Measurements from ENCODE around the gene SH3D21.

The SH3D21 gene

GRCh38 chr1:36303650-36304360, 2.4 kb upstream of the SH3D21 start:
- no peak for DNase-seq (ENCODE audit: low spot score)

GRCh38 chr1:36304521-36304920, 1.6 kb upstream of the SH3D21 start:
- DNase-seq (ENCODE audit: low spot score) = no peak

DNA sequence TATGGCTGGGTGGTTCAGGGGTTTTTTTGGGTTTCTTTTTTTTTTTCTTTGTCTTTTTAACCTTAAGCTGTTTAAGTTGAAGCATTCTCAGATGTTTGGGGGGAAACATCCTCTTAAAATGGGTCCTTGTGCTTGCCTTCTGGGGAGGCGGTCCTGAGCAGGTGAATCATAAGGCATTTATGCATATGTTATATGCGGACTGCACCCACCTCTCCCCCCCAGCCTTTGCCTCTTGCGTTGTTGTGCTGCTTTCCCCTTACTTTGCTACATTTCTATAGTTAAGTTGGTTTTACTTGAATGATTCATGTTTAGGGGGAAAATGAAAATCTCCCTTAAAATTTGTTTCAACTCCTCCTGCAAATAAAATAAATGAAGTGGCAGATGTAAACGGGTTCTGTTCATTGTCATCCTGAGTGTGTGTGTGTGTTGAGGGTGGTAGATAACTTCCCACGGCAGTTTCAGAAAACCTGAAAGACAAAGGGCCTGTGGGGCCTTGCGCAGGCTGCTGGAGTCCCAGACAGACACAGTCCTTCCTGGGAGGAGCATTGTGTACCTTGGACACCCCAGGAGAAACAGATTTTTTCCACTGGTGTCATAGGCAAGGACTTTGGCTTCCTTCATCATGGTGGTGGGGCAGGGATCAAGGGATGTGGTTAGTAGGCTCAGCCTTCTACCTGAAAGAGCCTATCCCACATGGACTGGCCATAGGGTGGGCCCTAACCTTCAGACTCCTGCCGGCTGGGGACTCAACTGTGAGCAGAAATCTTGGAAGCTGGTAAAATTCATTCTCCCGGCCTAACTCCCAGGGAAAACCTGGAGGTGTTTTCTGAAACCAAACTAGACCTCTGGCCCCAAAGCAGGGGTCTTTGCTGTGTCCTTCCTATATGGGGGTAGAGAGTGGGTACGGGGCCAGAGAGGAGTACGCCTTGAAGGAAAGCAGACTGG, 926 bp upstream of the SH3D21 start:
- no peak for DNase-seq (ENCODE audit: low spot score)

- no peak for DNase-seq (ENCODE audit: low spot score)
Observed at GRCh38 chr1:36305915-36306209, 306 bp upstream of the SH3D21 start.

DNA sequence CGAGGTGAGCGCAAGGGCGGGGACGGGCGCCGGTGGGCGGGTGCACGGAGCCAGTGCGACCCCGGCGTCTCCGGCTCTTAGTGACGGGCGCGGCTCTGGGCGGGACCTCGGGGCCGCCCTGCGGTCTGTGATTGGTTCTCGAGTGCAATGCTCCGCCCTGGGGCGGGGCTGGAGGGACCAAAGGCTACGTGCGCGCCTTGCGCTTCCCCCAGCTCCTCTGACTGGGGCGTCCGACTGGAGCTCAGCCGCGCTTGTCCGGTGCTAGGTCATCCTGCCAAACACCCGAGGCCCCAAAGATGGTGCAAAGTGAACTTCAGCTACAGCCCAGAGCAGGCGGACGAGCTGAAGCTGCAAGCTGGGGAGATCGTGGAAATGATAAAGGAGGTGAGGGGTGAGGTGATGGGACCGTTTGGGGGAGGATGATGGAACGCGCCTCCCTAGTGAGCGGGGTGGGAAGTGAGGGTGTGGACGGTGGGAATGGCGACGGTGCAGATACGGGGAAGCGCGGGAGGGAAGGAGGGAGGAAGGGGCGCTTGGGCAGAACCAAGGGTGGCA, 811 bp downstream of the SH3D21 start:
- DNase-seq (ENCODE audit: low spot score) = peak; percentile 83

DNA sequence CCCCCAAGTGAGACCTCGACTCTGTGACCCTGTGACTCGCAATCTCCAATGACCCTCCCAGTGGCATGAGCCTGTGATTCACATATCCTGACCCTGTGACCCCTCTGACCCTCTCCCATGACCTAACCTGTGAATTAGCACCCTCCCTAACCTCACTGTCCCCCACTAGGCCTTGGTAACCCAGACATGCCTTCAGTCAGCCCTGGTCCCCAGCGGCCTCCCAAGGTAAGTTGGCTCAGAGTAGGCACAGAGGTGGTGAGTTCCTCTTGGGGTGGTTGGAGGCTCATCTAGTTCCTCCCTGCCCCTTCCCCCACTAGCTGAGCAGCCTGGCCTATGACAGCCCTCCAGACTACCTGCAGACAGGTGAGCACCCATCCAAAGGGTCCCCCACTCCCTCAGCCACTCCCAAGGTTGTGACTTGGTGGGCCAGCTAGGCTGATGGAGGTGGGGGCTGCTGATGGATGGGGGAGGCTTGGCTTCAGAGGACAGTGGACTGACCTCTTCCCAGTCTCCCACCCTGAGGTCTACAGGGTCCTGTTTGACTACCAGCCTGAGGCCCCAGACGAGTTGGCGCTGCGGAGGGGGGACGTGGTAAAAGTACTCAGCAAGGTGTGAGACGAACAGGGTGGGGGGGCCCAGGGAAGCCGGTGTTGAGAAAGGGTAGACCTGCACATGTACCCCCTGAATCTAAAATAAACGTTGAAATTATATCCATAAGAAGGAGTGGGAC, 1.6 kb downstream of the SH3D21 start:
- no peak for DNase-seq (ENCODE audit: low spot score)

GRCh38 chr1:36309397-36309796, 3.2 kb downstream of the SH3D21 start:
- no peak for DNase-seq (ENCODE audit: low spot score)

GRCh38 chr1:36320291-36320761, 14.2 kb downstream of the SH3D21 start:
- DNase-seq (ENCODE audit: low spot score) = no peak

- DNase-seq (ENCODE audit: low spot score) = no peak
Observed at GRCh38 chr1:36320767-36321118, 14.6 kb downstream of the SH3D21 start.

GRCh38 chr1:36321119-36321951, 15.2 kb downstream of the SH3D21 start:
- DNase-seq (ENCODE audit: low spot score) = no peak

GRCh38 chr1:36322041-36322785, 16.0 kb downstream of the SH3D21 start:
- DNase-seq (ENCODE audit: low spot score) = no peak

GRCh38 chr1:36322786-36323635, 16.8 kb downstream of the SH3D21 start:
- no peak for DNase-seq (ENCODE audit: low spot score)

GRCh38 chr1:36323636-36324352, 17.6 kb downstream of the SH3D21 start, which contains the start of gene EVA1B:
TSS of gene EVA1B (minus strand) at chr1:36323645. CDS start at chr1:36323037, 608 bp downstream.
- DNase-seq (ENCODE audit: low spot score) = no peak

DNA sequence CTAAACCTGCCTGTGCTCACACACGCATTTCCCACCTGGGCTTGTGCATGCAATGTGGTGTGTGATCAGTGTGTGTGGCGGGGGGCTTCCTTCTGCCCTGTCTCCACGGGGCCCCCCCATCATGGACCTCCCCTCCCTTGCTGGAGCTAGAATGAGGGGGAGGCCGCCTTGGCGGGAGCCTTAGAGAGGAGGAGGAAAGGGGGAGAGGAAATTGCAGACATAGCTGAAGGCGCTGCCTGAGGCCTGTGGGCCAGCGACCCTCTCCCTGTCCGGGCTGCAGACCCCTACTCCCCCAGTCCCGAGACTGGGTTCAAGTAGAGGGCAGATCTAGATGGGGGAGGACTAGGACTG, 18.2 kb downstream of the SH3D21 start:
- no peak for DNase-seq (ENCODE audit: low spot score)

DNA sequence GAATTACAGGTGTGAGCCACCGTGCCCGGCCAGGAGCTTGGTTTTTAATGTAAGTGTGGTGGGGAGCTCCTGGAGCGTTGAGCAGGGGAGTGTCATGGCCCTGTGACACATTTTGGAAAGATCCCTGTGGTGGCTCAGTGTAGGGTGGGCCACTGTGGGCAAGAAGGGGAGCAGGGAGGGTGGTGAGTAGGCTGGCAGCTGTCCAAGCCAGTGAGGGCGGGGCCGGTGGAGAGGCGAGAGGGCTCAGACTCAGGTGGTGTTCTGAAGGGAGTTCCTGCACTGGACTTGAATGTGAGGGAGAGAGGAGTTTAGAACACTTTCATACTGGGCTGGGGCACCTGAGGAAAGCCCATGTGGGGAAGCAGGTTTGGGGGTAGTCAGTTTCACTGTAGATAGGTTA, 20.3 kb downstream of the SH3D21 start:
- DNase-seq (ENCODE audit: low spot score) = no peak

- DNase-seq (ENCODE audit: low spot score) = no peak
Observed at GRCh38 chr1:36327421-36328087, 21.4 kb downstream of the SH3D21 start.

DNA sequence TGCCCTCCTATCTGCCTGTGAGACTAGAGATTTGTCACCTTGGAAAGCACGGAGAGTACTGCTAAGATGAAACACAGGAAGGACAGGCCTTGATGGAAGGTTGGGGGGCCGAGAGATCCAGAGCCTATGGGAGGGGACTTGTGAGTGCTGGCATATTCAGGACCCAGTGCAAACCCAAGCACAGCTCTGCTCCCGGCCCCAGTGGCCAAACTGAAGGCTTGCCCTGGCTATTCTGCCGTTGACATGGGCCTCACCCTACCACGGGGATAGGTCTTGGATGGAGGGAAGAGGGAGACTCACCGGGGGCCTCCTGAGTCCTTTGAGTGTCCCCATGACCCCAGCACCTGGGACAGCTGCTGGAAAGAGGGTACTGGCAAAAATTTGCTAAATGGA, 21.9 kb downstream of the SH3D21 start:
- no peak for DNase-seq (ENCODE audit: low spot score)

- no peak for DNase-seq (ENCODE audit: low spot score)
Observed at GRCh38 chr1:36328713-36329112, 22.5 kb downstream of the SH3D21 start.

- DNase-seq (ENCODE audit: low spot score) = no peak
Observed at GRCh38 chr1:36329817-36330216, 23.6 kb downstream of the SH3D21 start.
